RWPE1 (cell line): ENCODE measurements around the gene GMNN.
A peak's percentile ranks its signal among the peaks of the same experiment; 100 is the strongest.
"Not testable (repeated sequence)": the region's sequence is repeated elsewhere in the genome, so short reads cannot be mapped to it uniquely, and the experiment has no call there.

ENCODE experiments used
- CTCF ChIA-PET: fragments of 350-600 bp; sonication (Branson Sonifier 250); formaldehyde crosslinking; extraction: SDS; loops from one replicate; lab custom pipeline; 2021; lab: Yijun Ruan, JAX
- POLR2A ChIA-PET: fragments of 400-600 bp; formaldehyde crosslinking; extraction: SDS; loops from one replicate; lab custom pipeline; 2020; ENCODE audit warnings: antibody characterized with exemption; ENCODE audit not compliant: low non-redundant PET; lab: Yijun Ruan, JAX
- DNase-seq: peaks from one replicate; pipeline ENCODE4 v3.0.0; 2012; ENCODE audit warnings: low spot score
- H3K27ac ChIP-seq: fragments of 450-650 bp; 2 replicates; pipeline ENCODE4 v1.5.1; 2017
- CTCF ChIP-seq: fragments of 450-650 bp; conservative IDR thresholded peaks from 2 replicates; pipeline ENCODE4 v1.5.1; 2017; ENCODE audit warnings: low read depth, mild to moderate bottlenecking

Gene GMNN

GRCh38 chr6:24742216-24742738, 32.5 kb upstream of the GMNN start:
- DNase-seq = no peak
- POLR2A ChIA-PET = interaction anchor here (1.3 kb wide), 1 partner anchor 21 kb away, joined by 7 read pairs; no protein-coding TSS in a partner anchor
- H3K27ac ChIP-seq = no peak overlapping the region
- no peak for TF ChIP-seq CTCF
- CTCF ChIA-PET = interaction anchor here (0.6 to 0.7 kb wide), 2 partner anchors 18 to 39 kb away, joined by 3 to 4 read pairs; no protein-coding TSS in a partner anchor

GRCh38 chr6:24743265-24743943, 31.3 kb upstream of the GMNN start:
- no peak overlapping the region for H3K27ac ChIP-seq
- DNase-seq = peak; percentile 93
- ChIA-PET POLR2A (interaction anchor here (1.3 kb wide), 1 partner anchor 22 kb away, joined by 7 read pairs; no protein-coding TSS in a partner anchor), CTCF (interaction anchor here (0.5 to 1.2 kb wide), 2 partner anchors 25 to 301 kb away, joined by 3 read pairs; no protein-coding TSS in a partner anchor)
- no peak for TF ChIP-seq CTCF

- no peak for TF ChIP-seq CTCF
- POLR2A ChIA-PET = no interaction called here
- DNase-seq = no peak
- CTCF ChIA-PET = interaction anchor here (1.2 kb wide), 1 partner anchor 26 kb away, joined by 3 read pairs; no protein-coding TSS in a partner anchor
- H3K27ac ChIP-seq = no peak overlapping the region
These were observed 30.8 kb upstream of the GMNN start for GRCh38 chr6:24743944-24744335.

GRCh38 chr6:24744911-24745310, 29.8 kb upstream of the GMNN start:
- no peak for TF ChIP-seq CTCF
- POLR2A ChIA-PET = no interaction called here
- DNase-seq = no peak
- CTCF ChIA-PET = no interaction called here
- H3K27ac ChIP-seq = no peak overlapping the region

- CTCF ChIA-PET = interaction anchor here (0.6 kb wide), 1 partner anchor 360 kb away, joined by 3 read pairs; no protein-coding TSS in a partner anchor
- no peak for DNase-seq
- POLR2A ChIA-PET = no interaction called here
- no peak for TF ChIP-seq CTCF
- H3K27ac ChIP-seq = no peak overlapping the region
These were observed 25.4 kb upstream of the GMNN start for GRCh38 chr6:24749297-24749696.

GRCh38 chr6:24750878-24751277, 23.9 kb upstream of the GMNN start:
- DNase-seq, H3K27ac ChIP-seq, POLR2A ChIA-PET, CTCF ChIA-PET: not testable (repeated sequence)

GRCh38 chr6:24752503-24752902, 22.2 kb upstream of the GMNN start:
- CTCF ChIA-PET = interaction anchor here (0.5 kb wide), 1 partner anchor 264 kb away, joined by 5 read pairs; no protein-coding TSS in a partner anchor
- no peak overlapping the region for H3K27ac ChIP-seq

More at GRCh38 chr6:24752503-24752902, 22.2 kb upstream of the GMNN start:
- TF ChIP-seq CTCF = no peak
- POLR2A ChIA-PET = no interaction called here
- no peak for DNase-seq
